ENCODE results near the gene PIM1.

Gene PIM1

DNA sequence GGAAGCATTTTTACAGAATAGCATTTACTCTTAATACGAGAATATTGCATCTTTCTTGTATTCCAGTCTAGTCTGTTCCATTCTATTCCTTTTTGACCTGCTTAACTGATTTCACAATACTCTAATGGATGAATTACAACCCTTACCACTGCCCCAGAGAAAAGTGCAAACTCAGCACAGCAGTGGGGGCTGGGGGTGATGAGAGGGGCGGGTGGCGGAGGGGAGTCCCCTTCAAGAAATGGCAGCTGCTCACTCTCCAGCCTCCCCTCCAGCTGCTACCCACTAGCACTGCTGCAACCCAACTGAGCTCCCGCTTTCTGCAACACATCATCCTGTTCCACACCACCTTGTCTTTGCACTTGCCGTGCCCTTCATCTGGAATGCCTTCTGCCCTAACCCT is 30.1 kb downstream of the PIM1 start:
- H3K4me3 ChIP-seq (ENCODE audit: low read length): no peak overlapping the region
- H3K4me1 ChIP-seq (ENCODE audit: insufficient read depth, low read length): peaks cover 2% of the 10 kb centered on the region
- H3K9me3 ChIP-seq (ENCODE audit: low read length): no peaks in the 10 kb centered on the region
- H3K36me3 ChIP-seq (ENCODE audit: insufficient read depth, low read length): no peaks in the 10 kb centered on the region
- no peaks in the 10 kb centered on the region for H3K27me3 ChIP-seq (ENCODE audit: insufficient read depth, low read length)
- no peak overlapping the region for H2AFZ ChIP-seq (ENCODE audit: low read depth, low read length)

GRCh38 chr6:37201726-37202125 is 31.8 kb downstream of the PIM1 start:
- Histone ChIP-seq H2AFZ (ENCODE audit: low read depth, low read length) (no peak overlapping the region), H3K4me3 (ENCODE audit: low read length) (no peak overlapping the region), H3K27me3 (ENCODE audit: insufficient read depth, low read length) (no peaks in the 10 kb centered on the region), H3K4me1 (ENCODE audit: insufficient read depth, low read length) (peaks cover 2% of the 10 kb centered on the region), H3K36me3 (ENCODE audit: insufficient read depth, low read length) (no peaks in the 10 kb centered on the region), H3K9me3 (ENCODE audit: low read length) (no peaks in the 10 kb centered on the region)

GRCh38 chr6:37202788-37203491 is 33.0 kb downstream of the PIM1 start:
- no peaks in the 10 kb centered on the region for H3K27me3 ChIP-seq (ENCODE audit: insufficient read depth, low read length)
- peaks cover 2% of the 10 kb centered on the region for H3K4me1 ChIP-seq (ENCODE audit: insufficient read depth, low read length)
- H3K4me3 ChIP-seq (ENCODE audit: low read length): no peak overlapping the region
- no peaks in the 10 kb centered on the region for H3K9me3 ChIP-seq (ENCODE audit: low read length)
- no peak overlapping the region for H2AFZ ChIP-seq (ENCODE audit: low read depth, low read length)
- no peaks in the 10 kb centered on the region for H3K36me3 ChIP-seq (ENCODE audit: insufficient read depth, low read length)

GRCh38 chr6:37204014-37204751 is 34.2 kb downstream of the PIM1 start:
- Histone ChIP-seq H3K36me3 (ENCODE audit: insufficient read depth, low read length) (no peaks in the 10 kb centered on the region), H3K9me3 (ENCODE audit: low read length) (no peaks in the 10 kb centered on the region), H3K27me3 (ENCODE audit: insufficient read depth, low read length) (no peaks in the 10 kb centered on the region), H3K4me1 (ENCODE audit: insufficient read depth, low read length) (peaks cover 2% of the 10 kb centered on the region), H3K4me3 (ENCODE audit: low read length) (no peak overlapping the region), H2AFZ (ENCODE audit: low read depth, low read length) (no peak overlapping the region)

DNA sequence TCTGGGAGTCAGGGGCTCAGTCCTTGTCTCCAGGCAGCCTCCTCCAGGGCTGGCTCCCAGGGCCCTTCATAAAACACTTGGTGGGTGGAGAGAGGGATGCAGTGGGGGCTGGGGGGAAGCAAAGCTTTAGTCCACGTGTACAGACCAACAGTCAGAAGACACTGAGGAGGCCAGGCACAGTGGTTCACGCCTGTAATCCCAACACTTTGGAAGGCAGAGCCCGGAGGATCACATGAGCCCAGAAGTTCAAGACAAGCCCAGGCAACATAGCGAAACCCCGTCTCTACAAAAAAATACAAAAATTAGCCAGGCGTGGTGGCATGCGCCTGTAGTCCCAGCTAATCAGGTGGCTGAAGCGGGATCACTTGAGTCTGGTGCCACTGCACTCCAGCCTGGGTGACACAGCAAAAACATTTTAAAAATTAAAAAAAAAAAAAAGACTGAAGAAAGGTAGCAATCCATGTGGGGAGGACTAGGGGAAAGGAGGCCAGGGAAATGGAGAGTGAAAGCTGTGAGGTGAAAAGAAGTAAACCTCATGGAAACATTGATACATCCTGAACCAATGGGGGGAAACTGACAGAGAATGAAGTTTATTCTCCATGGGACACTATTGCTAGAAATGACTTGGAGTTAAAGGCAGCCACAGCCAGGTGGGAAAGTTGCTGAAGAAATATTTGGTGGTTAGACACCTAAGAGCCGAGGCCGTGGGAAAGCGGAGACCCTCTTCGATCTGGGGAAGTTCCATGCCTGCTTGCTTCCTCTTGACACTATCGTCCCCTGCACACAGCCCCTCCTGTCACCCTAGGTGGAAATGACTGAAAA is 35.4 kb downstream of the PIM1 start:
- Histone ChIP-seq H3K36me3 (ENCODE audit: insufficient read depth, low read length) (no peaks in the 10 kb centered on the region), H2AFZ (ENCODE audit: low read depth, low read length) (no peak overlapping the region), H3K9me3 (ENCODE audit: low read length) (no peaks in the 10 kb centered on the region), H3K4me1 (ENCODE audit: insufficient read depth, low read length) (peaks cover under 1% of the 10 kb centered on the region), H3K4me3 (ENCODE audit: low read length) (no peak overlapping the region), H3K27me3 (ENCODE audit: insufficient read depth, low read length) (no peaks in the 10 kb centered on the region)

GRCh38 chr6:37205997-37206340 is 36.0 kb downstream of the PIM1 start:
- Histone ChIP-seq H3K36me3 (ENCODE audit: insufficient read depth, low read length) (no peaks in the 10 kb centered on the region), H3K4me1 (ENCODE audit: insufficient read depth, low read length) (no peaks in the 10 kb centered on the region), H3K27me3 (ENCODE audit: insufficient read depth, low read length) (no peaks in the 10 kb centered on the region), H2AFZ (ENCODE audit: low read depth, low read length) (no peak overlapping the region), H3K9me3 (ENCODE audit: low read length) (no peaks in the 10 kb centered on the region), H3K4me3 (ENCODE audit: low read length) (no peak overlapping the region)

DNA sequence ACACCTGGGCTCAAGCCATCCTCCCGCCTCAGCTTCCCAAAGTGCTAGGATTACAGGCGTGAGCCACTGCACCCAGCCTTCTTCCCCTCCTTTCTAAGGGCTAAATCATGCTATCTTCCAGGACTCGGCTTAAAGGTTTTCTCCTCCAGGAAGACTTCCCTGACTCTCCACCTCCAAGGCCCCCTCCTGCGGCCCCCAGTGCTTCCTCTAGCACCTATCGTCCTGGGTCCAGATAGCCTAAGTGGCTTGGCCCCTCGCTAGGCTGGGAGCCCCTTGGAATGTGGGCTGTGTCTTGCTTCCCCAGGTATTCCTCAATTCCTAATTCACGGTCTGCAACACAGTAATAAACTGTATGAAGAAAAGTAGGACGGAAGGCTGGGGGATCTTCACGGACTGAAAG is 36.7 kb downstream of the PIM1 start:
- no peak overlapping the region for H2AFZ ChIP-seq (ENCODE audit: low read depth, low read length)
- no peak overlapping the region for H3K4me3 ChIP-seq (ENCODE audit: low read length)
- H3K27me3 ChIP-seq (ENCODE audit: insufficient read depth, low read length): no peaks in the 10 kb centered on the region
- no peaks in the 10 kb centered on the region for H3K9me3 ChIP-seq (ENCODE audit: low read length)
- no peaks in the 10 kb centered on the region for H3K4me1 ChIP-seq (ENCODE audit: insufficient read depth, low read length)
- H3K36me3 ChIP-seq (ENCODE audit: insufficient read depth, low read length): no peaks in the 10 kb centered on the region

DNA sequence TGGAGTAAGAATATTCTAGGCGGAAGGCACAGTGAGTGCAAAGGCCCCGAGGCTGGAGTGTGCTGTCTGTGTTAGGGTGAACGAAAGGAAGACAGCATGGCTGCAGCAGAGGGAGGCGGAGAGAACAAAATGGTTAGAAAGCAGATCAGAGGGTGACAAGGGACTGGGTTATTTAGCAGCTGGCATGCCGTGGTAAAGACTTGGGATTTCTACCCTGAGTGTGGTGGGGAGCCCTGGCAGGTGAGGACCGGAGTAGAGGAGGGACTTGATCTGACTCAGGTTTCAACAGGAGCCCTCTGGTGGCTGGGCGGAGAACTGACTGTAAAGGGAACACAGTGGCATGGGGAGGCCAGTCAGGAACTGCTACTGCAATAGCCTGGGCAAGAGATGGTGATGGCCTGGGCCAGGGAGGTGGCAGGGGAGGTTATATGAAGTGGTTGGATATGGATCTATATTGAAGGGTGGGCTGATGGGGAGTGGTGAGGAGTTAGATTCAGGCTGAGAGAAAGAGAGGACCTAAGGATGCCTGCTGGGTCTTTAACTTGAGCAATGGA is 38.0 kb downstream of the PIM1 start:
- Histone ChIP-seq H3K4me3 (ENCODE audit: low read length) (no peak overlapping the region), H2AFZ (ENCODE audit: low read depth, low read length) (no peak overlapping the region), H3K4me1 (ENCODE audit: insufficient read depth, low read length) (no peaks in the 10 kb centered on the region), H3K27me3 (ENCODE audit: insufficient read depth, low read length) (no peaks in the 10 kb centered on the region), H3K9me3 (ENCODE audit: low read length) (no peaks in the 10 kb centered on the region), H3K36me3 (ENCODE audit: insufficient read depth, low read length) (no peaks in the 10 kb centered on the region)

DNA sequence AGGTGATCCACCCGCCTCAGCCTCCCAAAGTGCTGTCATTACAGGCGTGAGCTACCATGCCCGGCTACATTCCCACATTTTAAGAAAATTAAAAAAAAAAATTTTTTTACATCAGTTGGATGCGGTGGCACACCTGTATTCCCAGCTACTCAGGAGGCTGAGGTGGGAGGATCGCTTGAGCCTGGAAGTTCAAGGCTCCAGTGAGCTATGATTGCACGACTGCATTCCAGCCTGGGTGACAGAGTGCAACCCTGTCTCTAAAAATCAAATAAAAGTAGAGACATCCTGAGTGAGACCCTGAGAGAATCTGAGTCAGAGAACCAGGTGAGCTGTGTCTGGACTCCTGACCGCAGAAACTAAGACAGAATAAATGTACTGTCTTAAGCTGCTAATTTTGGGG is 38.8 kb downstream of the PIM1 start:
- H3K4me1 ChIP-seq (ENCODE audit: insufficient read depth, low read length): no peaks in the 10 kb centered on the region
- no peaks in the 10 kb centered on the region for H3K27me3 ChIP-seq (ENCODE audit: insufficient read depth, low read length)
- H3K36me3 ChIP-seq (ENCODE audit: insufficient read depth, low read length): no peaks in the 10 kb centered on the region
- H3K4me3 ChIP-seq (ENCODE audit: low read length): no peak overlapping the region
- no peaks in the 10 kb centered on the region for H3K9me3 ChIP-seq (ENCODE audit: low read length)
- H2AFZ ChIP-seq (ENCODE audit: low read depth, low read length): no peak overlapping the region

GRCh38 chr6:37209461-37210205 is 39.7 kb downstream of the PIM1 start:
- H3K9me3 ChIP-seq (ENCODE audit: low read length): no peaks in the 10 kb centered on the region
- H2AFZ ChIP-seq (ENCODE audit: low read depth, low read length): no peak overlapping the region
- H3K36me3 ChIP-seq (ENCODE audit: insufficient read depth, low read length): no peaks in the 10 kb centered on the region
- H3K4me3 ChIP-seq (ENCODE audit: low read length): no peak overlapping the region
- no peaks in the 10 kb centered on the region for H3K27me3 ChIP-seq (ENCODE audit: insufficient read depth, low read length)
- no peaks in the 10 kb centered on the region for H3K4me1 ChIP-seq (ENCODE audit: insufficient read depth, low read length)

- Histone ChIP-seq H3K4me3 (ENCODE audit: low read length) (no peak overlapping the region), H3K4me1 (ENCODE audit: insufficient read depth, low read length) (no peaks in the 10 kb centered on the region), H2AFZ (ENCODE audit: low read depth, low read length) (no peak overlapping the region), H3K27me3 (ENCODE audit: insufficient read depth, low read length) (no peaks in the 10 kb centered on the region), H3K9me3 (ENCODE audit: low read length) (no peaks in the 10 kb centered on the region), H3K36me3 (ENCODE audit: insufficient read depth, low read length) (no peaks in the 10 kb centered on the region)
Observed at GRCh38 chr6:37210313-37210968, 40.5 kb downstream of the PIM1 start.

- Histone ChIP-seq H3K4me3 (ENCODE audit: low read length) (no peak overlapping the region), H3K36me3 (ENCODE audit: insufficient read depth, low read length) (no peaks in the 10 kb centered on the region), H3K4me1 (ENCODE audit: insufficient read depth, low read length) (no peaks in the 10 kb centered on the region), H3K9me3 (ENCODE audit: low read length) (no peaks in the 10 kb centered on the region), H2AFZ (ENCODE audit: low read depth, low read length) (no peak overlapping the region), H3K27me3 (ENCODE audit: insufficient read depth, low read length) (no peaks in the 10 kb centered on the region)
Observed at GRCh38 chr6:37212268-37212667, 42.3 kb downstream of the PIM1 start.

All from neuron (in vitro differentiated cells).